HG02970 (cell line): ENCODE measurements around the gene TLDC2.
"Not testable (repeated sequence)": the region's sequence is repeated elsewhere in the genome, so short reads cannot be mapped to it uniquely, and the experiment has no call there.

Experiments
- ATAC-seq: cut with Tn5 transposase; IDR thresholded peaks from one replicate; pipeline ENCODE4 v1.9.1; 2021; ENCODE audit warnings: mild to moderate bottlenecking, moderate library complexity, moderate number of reproducible peaks; ENCODE audit not compliant: unreplicated experiment, low FRiP score

The TLDC2 gene

DNA sequence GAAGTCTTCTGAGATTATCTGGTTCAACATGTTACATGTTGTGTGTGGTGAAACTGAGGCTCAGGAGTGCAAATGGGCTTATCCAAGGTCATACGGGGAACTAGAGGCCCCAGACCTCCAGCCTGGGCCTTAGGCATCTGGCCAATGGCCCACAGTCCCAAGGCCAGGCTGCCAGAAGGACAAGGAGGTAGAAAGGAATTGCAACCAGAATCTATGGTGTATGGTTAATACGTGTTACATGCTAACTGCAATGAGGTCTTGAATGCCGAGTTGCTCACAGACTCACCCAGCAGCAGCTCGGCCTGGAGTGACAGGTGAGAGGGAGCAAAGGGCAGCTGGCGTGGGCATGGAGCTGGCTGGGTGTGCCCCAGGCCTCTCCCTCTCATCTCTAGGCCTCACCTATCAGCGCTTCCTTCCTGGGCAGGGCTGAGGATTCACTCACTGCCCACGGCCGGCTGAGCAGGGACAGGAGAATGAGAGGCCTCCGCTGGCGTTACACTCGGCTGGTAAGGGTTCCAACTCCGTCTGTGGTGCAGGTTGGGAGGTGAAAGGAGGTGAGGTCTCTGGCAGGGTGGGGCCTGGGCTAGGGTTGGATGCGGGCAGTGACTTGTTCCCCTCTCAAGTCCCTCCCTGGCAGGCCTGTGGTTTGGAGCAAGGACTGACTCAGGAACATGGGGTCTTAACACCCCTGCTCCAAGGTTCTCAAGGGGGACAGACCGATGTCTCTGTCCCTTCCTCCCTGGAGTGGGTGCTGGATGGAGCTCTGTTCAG, at the start of gene TLDC2:
TSS of gene TLDC2 (plus strand) at position 437 of the 771 bp plus-strand sequence. CDS start at position 474, 37 bp downstream.
- no peak for ATAC-seq

GRCh38 chr20:36826554-36827244, 49.2 kb upstream of the TLDC2 start:
- ATAC-seq = no peak

DNA sequence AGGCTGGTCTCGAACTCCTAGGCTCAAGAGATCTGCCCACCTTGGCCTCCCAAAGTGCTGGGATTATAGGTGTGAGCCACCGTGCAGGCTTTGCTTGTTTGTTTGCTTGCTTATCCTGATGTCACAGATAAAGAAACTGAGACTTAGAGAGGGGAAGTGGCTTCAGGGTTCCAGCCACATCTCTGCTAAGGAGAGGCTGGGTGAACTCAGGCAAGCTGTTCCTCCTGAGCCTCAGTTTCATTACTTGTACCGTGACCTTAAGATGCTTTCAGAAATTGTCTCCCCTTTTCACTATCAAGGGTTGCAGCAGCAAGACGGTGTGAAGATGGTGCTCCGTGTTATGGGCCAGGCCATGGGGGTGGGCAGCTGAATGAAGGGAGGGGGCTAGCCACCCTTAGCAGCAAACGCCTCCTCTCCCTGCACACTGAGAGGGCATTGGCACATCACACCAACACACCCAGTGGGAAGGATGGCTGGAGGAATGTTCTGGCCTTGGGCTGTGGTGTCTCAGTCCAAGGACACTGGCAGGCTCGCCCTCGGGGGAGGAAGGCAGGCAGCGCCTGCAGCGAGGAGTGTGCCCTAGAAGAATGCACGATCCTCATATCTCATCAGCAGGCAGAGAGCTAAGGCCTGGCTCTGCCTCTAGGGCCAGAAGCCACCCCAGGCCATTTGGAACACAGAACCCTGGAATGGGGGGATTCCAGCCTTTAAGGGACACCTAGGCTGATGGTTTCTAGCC, 48.2 kb upstream of the TLDC2 start:
- ATAC-seq = no peak

DNA sequence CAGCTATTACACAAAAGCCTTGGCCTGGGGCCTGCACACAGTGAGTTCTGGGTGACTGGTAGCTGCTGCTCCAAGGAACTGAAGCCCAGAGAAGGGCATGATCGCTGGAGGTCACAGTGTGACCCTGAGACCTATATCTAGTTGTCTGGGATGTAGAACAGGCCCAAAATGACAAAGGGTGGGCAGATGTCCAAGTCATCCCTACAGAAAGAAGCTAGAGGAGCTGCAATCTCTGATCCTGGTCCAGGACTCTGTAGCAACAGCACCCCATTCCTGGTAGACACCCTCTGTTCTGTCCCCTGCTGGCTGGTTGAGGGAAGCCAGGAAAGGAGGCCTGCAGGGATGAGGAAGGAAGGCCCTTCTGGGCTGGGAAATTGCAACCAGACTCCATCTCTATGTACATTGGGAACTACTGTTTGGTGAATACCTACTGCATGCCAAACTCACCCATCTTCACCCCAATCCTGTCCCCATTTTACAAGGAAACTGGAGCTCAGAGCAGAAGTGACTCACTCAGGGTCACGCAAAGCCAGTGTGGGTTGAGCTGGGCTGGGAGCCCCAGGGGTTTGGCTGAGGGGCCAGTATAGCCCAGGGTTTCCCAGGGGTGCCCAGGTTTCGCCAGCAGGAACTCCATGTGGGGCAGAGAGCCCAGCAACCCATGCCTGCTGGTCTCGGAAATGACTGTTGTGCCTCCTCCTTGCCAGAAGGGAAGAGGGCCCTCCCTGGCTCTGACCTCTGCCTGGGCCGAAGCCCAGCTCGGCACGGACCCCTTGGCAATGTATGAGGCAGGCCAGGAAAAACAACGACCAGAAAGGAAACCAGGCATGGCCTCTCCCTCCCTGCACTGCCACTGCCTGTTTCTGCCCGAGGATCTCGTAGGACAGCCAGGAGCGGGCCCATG, 44.9 kb upstream of the TLDC2 start:
- ATAC-seq = no peak

- no peak for ATAC-seq
These were observed 43.1 kb upstream of the TLDC2 start for GRCh38 chr20:36832791-36833190.

GRCh38 chr20:36833275-36834020, 42.5 kb upstream of the TLDC2 start:
- ATAC-seq = no peak

DNA sequence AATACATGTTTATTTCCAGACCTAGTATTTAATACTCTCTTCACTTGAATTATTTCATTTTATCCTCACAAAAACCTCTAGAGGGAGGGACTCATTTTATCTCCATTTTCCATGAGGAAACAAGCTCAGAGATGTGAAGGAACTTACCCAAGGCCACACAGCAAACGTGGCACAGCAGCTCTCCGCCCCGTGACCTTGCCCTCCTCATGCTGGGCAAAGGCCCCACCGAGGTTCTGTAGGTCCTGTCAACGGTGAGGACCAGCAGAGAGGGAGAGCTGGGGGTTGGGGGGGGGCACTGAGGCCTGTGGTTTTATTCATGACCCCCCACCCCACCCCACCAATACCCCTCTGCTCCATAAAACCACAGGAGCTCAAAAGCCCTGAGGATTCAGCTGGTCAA, 40.9 kb upstream of the TLDC2 start:
- no peak for ATAC-seq

GRCh38 chr20:36835453-36836198, 40.3 kb upstream of the TLDC2 start:
- peak; percentile 70 for ATAC-seq

DNA sequence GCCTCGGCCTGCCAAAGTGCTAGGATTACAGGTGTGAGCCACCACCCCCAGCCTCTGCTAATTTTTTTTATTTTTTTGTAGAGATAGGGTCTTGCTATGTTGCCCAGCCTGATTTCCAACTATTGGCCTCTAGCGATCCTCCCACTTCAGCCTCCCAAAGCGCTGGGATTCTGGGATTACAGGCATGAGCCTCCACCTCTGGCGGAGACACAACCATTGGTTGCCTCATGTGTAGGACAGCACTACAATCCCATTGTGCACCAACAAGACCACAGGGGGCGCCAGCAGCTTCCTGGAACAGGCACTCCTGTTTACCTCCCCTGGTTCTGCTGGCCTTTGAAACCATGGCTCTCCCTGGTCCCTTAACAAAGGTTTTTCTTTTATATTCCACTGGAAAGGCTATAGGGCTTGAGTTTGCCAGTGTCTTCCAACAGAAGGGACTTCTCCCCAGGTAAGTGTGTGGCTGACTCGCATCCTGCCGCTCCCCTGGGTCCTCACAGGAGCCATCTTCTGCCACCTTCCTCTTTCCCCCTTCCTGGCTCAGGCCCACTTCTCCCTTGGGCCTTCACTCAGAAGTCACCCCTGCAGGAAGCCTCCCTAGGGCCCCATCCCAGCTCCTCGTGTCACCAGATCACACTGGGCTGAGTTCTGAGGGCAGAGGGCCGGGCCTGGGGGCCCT, 39.2 kb upstream of the TLDC2 start:
- ATAC-seq = no peak

DNA sequence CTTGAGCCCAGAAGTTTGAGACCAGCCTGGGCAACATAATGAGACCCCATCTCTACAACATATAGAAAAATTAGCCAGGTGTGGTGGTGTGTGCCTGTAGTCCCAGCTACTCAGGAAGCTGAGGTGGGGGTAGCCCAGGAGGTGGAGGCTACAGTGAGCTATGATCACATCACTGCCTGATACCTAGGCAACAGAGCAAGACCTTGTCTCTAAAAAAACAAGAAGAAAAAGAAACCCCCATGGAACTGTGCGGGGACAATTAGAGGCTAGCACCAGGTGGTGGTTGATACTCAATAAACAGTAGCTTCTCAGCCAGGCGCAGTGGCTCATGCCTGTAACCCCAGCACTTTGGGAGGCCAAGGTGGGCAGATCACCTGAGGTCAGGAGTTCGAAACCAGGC, 37.6 kb upstream of the TLDC2 start:
- not testable (repeated sequence) for ATAC-seq

- no peak for ATAC-seq
These were observed 36.8 kb upstream of the TLDC2 start for GRCh38 chr20:36839150-36839549.

DNA sequence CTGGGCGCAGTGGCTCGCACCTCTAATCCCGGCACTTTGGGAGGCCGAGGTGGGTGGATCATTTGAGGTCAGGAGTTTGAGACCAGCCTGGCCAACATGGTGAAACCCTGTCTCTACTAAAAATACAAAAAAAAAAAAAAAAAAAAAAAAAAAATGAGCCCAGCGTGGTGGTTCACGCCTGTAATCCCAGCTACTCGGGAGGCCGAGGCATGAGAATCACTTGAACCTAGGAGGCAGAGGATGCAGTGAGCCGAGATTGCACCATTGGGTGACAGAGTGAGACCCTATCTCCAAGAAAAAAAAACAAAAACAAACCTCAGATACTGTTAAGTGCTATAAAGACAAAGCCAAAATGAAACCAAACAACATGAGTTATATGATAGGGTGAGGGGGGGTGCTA, 34.9 kb upstream of the TLDC2 start:
- not testable (repeated sequence) for ATAC-seq

GRCh38 chr20:36845288-36845971, 30.5 kb upstream of the TLDC2 start:
- ATAC-seq = no peak

GRCh38 chr20:36847009-36847709, 28.8 kb upstream of the TLDC2 start:
- no peak for ATAC-seq

DNA sequence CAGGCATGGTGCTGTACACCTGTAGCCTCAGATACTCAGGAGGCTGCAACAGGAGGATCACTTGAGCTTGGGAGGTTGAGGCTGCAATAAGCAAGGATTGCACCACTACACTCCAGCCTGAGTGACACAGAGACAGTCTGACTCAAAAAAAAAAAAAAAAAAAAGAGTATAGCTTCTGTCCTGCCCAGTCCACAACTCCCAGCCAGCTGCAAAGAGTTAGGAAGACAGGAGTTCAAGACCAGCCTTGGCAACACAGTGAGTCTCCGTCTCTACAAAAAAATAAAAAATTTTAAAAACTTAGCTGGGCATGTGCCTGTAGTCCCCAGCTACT, 28.3 kb upstream of the TLDC2 start:
- no peak for ATAC-seq

DNA sequence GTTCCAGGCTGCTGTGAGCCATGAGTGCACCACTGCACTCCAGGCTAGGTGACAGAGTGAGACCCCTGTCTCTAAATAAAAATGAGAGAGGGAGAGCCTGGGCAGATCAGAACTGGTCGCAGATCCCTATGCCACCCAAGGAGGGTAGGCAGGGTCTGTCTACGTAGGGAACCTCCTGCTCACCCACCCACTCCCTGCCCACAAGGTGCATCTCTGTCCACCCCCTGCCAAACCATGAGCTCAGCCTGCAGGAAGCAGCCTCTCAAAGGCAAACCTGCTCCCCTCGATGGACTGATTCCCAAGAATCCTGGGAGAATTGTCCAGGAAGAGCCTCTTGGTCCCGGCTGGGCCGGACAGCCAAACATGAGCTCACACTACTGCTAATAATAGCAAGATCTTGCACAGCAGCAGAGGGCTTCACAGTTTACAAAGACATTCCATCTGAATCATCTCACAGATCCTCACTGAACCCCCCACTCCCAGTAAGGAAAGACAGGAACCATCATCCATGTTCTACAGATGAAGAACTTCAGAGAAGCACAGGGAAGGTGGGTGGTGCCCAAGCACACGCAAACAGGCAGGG, 27.8 kb upstream of the TLDC2 start:
- no peak for ATAC-seq

DNA sequence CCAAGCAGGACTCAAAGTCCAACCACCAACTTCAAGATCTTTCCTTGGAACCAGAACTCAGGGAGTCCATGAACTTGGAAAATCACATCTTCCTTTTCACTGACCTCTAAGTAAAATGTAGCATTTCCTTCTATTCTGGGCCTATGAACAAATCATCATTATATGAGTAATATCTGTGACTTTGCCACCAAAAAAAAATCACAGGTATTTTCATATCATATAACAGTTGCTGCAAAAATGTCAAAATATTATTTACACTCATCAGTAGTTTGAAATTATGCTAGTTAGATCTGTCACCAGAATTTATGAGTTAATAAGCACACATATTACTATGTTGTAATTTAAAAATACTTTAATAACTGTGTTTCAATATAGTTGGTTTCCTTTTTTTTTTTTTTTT, 27.3 kb upstream of the TLDC2 start:
- no peak for ATAC-seq
